GM19463 (cell line): ENCODE data around the gene AASDH.

Source experiments
- ATAC-seq: cut with Tn5 transposase; IDR thresholded peaks from one replicate; pipeline ENCODE4 v1.9.1; 2021; ENCODE audit warnings: mild to moderate bottlenecking, moderate library complexity; ENCODE audit not compliant: unreplicated experiment

The AASDH gene

GRCh38 chr4:56288663-56289062 is 98.6 kb downstream of the AASDH start:
- ATAC-seq: no peak
